22Rv1 (cell line): ENCODE measurements around the gene ACAP3.

Experiments used
- CTCF ChIP-seq: fragments of 450-650 bp; IDR thresholded peaks from 2 replicates; pipeline ENCODE4 v1.5.1; 2017; ENCODE audit warnings: mild to moderate bottlenecking
- ZFX ChIP-seq: fragments of 450-650 bp; IDR thresholded peaks from 2 replicates; pipeline ENCODE4 v1.6.1; 2017; ENCODE audit warnings: antibody characterized with exemption, borderline replicate concordance

- TF ChIP-seq CTCF (no peak), ZFX (no peak)
Measured at GRCh38 chr1:1242461-1243265, 65.1 kb downstream of the ACAP3 start.
